HepG2 (cell line): ENCODE results near the gene IL11RA. TPM values are rescaled to one million over a fixed set of nuclear protein-coding genes. Genes with fewer than 3 reads are reported as not detected.
A peak's percentile ranks its signal among the peaks of the same experiment; 100 is the strongest.

ENCODE experiments used
- BATF2 ChIP-seq: sonication (generic); formaldehyde crosslinking; IDR thresholded peaks from 2 replicates; pipeline ENCODE4 v1.8.0; 2022; ENCODE audit warnings: mild to moderate bottlenecking, missing genetic modification reagents, moderate library complexity
- HMGXB3 ChIP-seq: sonication (generic); formaldehyde crosslinking; IDR thresholded peaks from 2 replicates; pipeline ENCODE4 v1.4.0; 2020; ENCODE audit warnings: missing genetic modification reagents, borderline replicate concordance
- HOMEZ ChIP-seq: IDR thresholded peaks from 2 replicates; pipeline ENCODE4 v1.6.1; 2016; ENCODE audit warnings: low read depth
- MYC ChIP-seq: sonication (generic); formaldehyde crosslinking; IDR thresholded peaks from 2 replicates; pipeline ENCODE4 v1.9.0; 2021; ENCODE audit warnings: missing genetic modification reagents, borderline replicate concordance
- RAD51 ChIP-seq: fragments of 450-650 bp; IDR thresholded peaks from 2 replicates; pipeline ENCODE4 v1.6.1; 2016; ENCODE audit warnings: borderline replicate concordance
- SIN3B ChIP-seq: fragments of 150-350 bp; IDR thresholded peaks from 2 replicates; pipeline ENCODE4 v1.6.1; 2014; ENCODE audit warnings: low read length
- SOX6 ChIP-seq, 2 experiments: fragments of 450-650 bp in 1 of 2; sonication (generic) in 1 of 2; formaldehyde crosslinking in 1 of 2; IDR thresholded peaks; 2 replicates each; pipeline versions ENCODE4 v1.4.0 to v1.6.1; 2017 to 2020; ENCODE audit warnings: antibody characterized with exemption in 1 of 2, mild to moderate bottlenecking in 1 of 2, missing genetic modification reagents in 1 of 2
- TBL1XR1 ChIP-seq: fragments of 150-350 bp; IDR thresholded peaks from 2 replicates; pipeline ENCODE4 v1.6.1; 2014; ENCODE audit warnings: borderline replicate concordance, low read length; ENCODE audit not compliant: partially characterized antibody
- TSC22D2 ChIP-seq: sonication (generic); formaldehyde crosslinking; IDR thresholded peaks from 2 replicates; pipeline ENCODE4 v1.5.1; 2020; ENCODE audit warnings: missing genetic modification reagents, mild to moderate bottlenecking, borderline replicate concordance
- ZNF205 ChIP-seq: IDR thresholded peaks from 2 replicates; pipeline ENCODE4 v1.6.1; 2018; ENCODE audit warnings: missing biosample characterization, missing genetic modification reagents
- ZNF264 ChIP-seq: sonication (generic); formaldehyde crosslinking; IDR thresholded peaks from 2 replicates; pipeline ENCODE4 v1.4.0; 2020; ENCODE audit warnings: missing genetic modification reagents
- ZNF30 ChIP-seq: sonication (generic); formaldehyde crosslinking; IDR thresholded peaks from 2 replicates; pipeline ENCODE4 v1.5.0; 2020; ENCODE audit warnings: mild to moderate bottlenecking, missing genetic modification reagents
- ZNF362 ChIP-seq: sonication (generic); formaldehyde crosslinking; IDR thresholded peaks from 2 replicates; pipeline ENCODE4 v1.4.0; 2020; ENCODE audit warnings: missing genetic modification reagents, mild to moderate bottlenecking, borderline replicate concordance
- ZNF44 ChIP-seq: sonication (generic); formaldehyde crosslinking; IDR thresholded peaks from 2 replicates; pipeline ENCODE4 v1.5.1; 2020; ENCODE audit warnings: mild to moderate bottlenecking, missing genetic modification reagents
- ZNF607 ChIP-seq: sonication (generic); formaldehyde crosslinking; IDR thresholded peaks from 2 replicates; pipeline ENCODE4 v1.5.1; 2020; ENCODE audit warnings: missing genetic modification reagents, mild to moderate bottlenecking, borderline replicate concordance
- ZNF766 ChIP-seq: sonication (generic); formaldehyde crosslinking; IDR thresholded peaks from 2 replicates; pipeline ENCODE4 v1.5.0; 2020; ENCODE audit warnings: missing genetic modification reagents, borderline replicate concordance
- ZNF770 ChIP-seq: sonication (generic); formaldehyde crosslinking; IDR thresholded peaks from 2 replicates; pipeline ENCODE4 v1.5.0; 2020; ENCODE audit warnings: mild to moderate bottlenecking, missing genetic modification reagents
- ZSCAN29 ChIP-seq: sonication (generic); formaldehyde crosslinking; conservative IDR thresholded peaks from 2 replicates; pipeline ENCODE4 v1.4.0; 2020; ENCODE audit warnings: mild to moderate bottlenecking, missing genetic modification reagents
- polyA plus RNA-seq, 8 experiments: library from polyadenylated mRNA; depleted of rRNA in 3 of 8; stranded (reverse) in 7 of 8; unstranded in 1 of 8; fragments of >200 nt; fragmentation: Illumina TruSeq in 4 of 8; extraction: Trizol in 4 of 8; gene quantifications; 2 replicates each; pipeline versions ENCODE4 v1.2.1 to v1.2.3, GENCODE V29; 2011 to 2016; ENCODE audit warnings: low read depth in 4 of 8, missing spikeins in 1 of 8, mixed read lengths in 1 of 8; ENCODE audit not compliant: insufficient read depth in 1 of 8
- total RNA-seq, 5 experiments: library from RNA; depleted of rRNA; stranded (reverse); fragments of >200 nt; fragmentation: Illumina TruSeq; extraction: Trizol; gene quantifications; 2 replicates each; pipeline ENCODE4 v1.2.3, GENCODE V29; 2016; ENCODE audit warnings: low read depth in 1 of 5

The IL11RA gene
- total and polyA plus RNA-seq, 2 of the 13 experiments (the other 11 are each of a cell fraction or from before 2014, with no cell fraction given) = 2.0 to 4.2 TPM

- no peak for TF ChIP-seq HOMEZ (CRISPR knock-in tag)
- no peak; the same call in 1 of the 2 replicates for TF ChIP-seq TSC22D2
- peak; percentile 63 for TF ChIP-seq ZNF770 (CRISPR knock-in tag)
- no peak; the same call in 1 of the 2 replicates for TF ChIP-seq ZSCAN29
- no peak for TF ChIP-seq SIN3B
- no peak; the same call in 1 of the 2 replicates for TF ChIP-seq ZNF607 (CRISPR knock-in tag)
- TF ChIP-seq RAD51 = no peak
- no peak for TF ChIP-seq ZNF30
- TF ChIP-seq BATF2 (CRISPR knock-in tag) = no peak
- peak; percentile 7 for TF ChIP-seq TBL1XR1
- no peak for TF ChIP-seq ZNF205
- no peak for TF ChIP-seq ZNF362 (CRISPR knock-in tag)
- no peak for TF ChIP-seq SOX6 (IDR thresholded peaks at IDR 0.05)
- no peak; the same call in 1 of the 2 replicates for TF ChIP-seq SOX6 (CRISPR knock-in tag; IDR thresholded peaks at IDR 0.05)
- TF ChIP-seq ZNF44 (CRISPR knock-in tag) = no peak
- TF ChIP-seq ZNF766 (CRISPR knock-in tag) = no peak
- peak; percentile 79; the same call in 1 of the 2 replicates for TF ChIP-seq HMGXB3 (CRISPR knock-in tag)
- TF ChIP-seq MYC = peak; percentile 63; the same call in 1 of the 2 replicates
- TF ChIP-seq ZNF264 (CRISPR knock-in tag) = no peak
These were observed 39.9 kb upstream of the IL11RA start, which contains the start of gene RPP25L (continued) for GRCh38 chr9:34611811-34612787.
